Naive thymus-derived CD4-positive, alpha-beta T cell (primary cell): ENCODE measurements around the gene TUBGCP3. TPM values are rescaled to one million over a fixed set of nuclear protein-coding genes. Genes with fewer than 3 reads are reported as not detected.
"Not testable (repeated sequence)": the region's sequence is repeated elsewhere in the genome, so short reads cannot be mapped to it uniquely, and the experiment has no call there.

Experiments used
- ATAC-seq: fragments of 150-1000 bp; cut with Tn5 transposase; 2 replicates; pipeline ENCODE4 v1.10.0; 2021; ENCODE audit warnings: mild to moderate bottlenecking, moderate library complexity
- CTCF ChIA-PET: fragments of 350-600 bp; sonication (Branson Sonifier 250); formaldehyde crosslinking; loops from one replicate; lab custom pipeline; 2021; ENCODE audit warnings: antibody characterized with exemption; lab: Charles Lee
- POLR2A ChIA-PET: fragments of 350-600 bp; sonication (Branson Sonifier 250); formaldehyde crosslinking; loops from one replicate; lab custom pipeline; 2021; ENCODE audit warnings: antibody characterized with exemption, inconsistent platforms; lab: Charles Lee
- DNase-seq, 9 donors: peaks; one replicate each; pipeline versions ENCODE4 v3.0.0 to v3.0.0-alpha.2; 2020 to 2022; ENCODE audit warnings: mixed read lengths in 1 of 9
- H3K27ac ChIP-seq: one replicate; pipeline ENCODE4 v1.7.0; 2013; ENCODE audit warnings: mild to moderate bottlenecking, low read depth, low read length, moderate library complexity
- H3K27me3 ChIP-seq, 2 donors: one replicate each; pipeline ENCODE4 v1.7.0; 2013; ENCODE audit warnings: low read length in 2 of 2, mild to moderate bottlenecking in 2 of 2, moderate library complexity in 2 of 2; ENCODE audit not compliant: control insufficient read depth in 2 of 2, insufficient read depth in 2 of 2
- H3K36me3 ChIP-seq, 3 experiments: 1 replicate in 2 of 3; 2 replicates in 1 of 3; pipeline ENCODE4 v1.7.0; 2013; ENCODE audit warnings: low read length in 3 of 3, mild to moderate bottlenecking in 3 of 3, moderate library complexity in 1 of 3; ENCODE audit not compliant: insufficient read depth in 3 of 3, control insufficient read depth in 2 of 3
- H3K4me1 ChIP-seq, 2 donors: one replicate each; pipeline ENCODE4 v1.7.0; 2013; ENCODE audit warnings: low read length in 2 of 2, mild to moderate bottlenecking in 2 of 2, moderate library complexity in 1 of 2; ENCODE audit not compliant: control insufficient read depth in 2 of 2, insufficient read depth in 2 of 2
- H3K4me3 ChIP-seq: 2 replicates; pipeline ENCODE4 v1.7.0; 2013; ENCODE audit warnings: mild to moderate bottlenecking, low read length
- H3K9me3 ChIP-seq, 3 experiments: 1 replicate in 2 of 3; 2 replicates in 1 of 3; pipeline ENCODE4 v1.7.0; 2013; ENCODE audit warnings: low read length in 3 of 3; ENCODE audit not compliant: control insufficient read depth in 2 of 3
- H3K27ac Mint-ChIP-seq, 9 donors: one replicate each; pipeline ENCODE4 v1.8.0; 2020 to 2022; ENCODE audit warnings: mixed read lengths in 9 of 9, mild to moderate bottlenecking in 8 of 9, moderate library complexity in 5 of 9, inconsistent platforms in 2 of 9
- H3K27me3 Mint-ChIP-seq, 5 donors: one replicate each; pipeline ENCODE4 v1.8.0; 2021 to 2022; ENCODE audit warnings: mixed read lengths in 5 of 5, mild to moderate bottlenecking in 1 of 5
- H3K36me3 Mint-ChIP-seq, 5 donors: one replicate each; pipeline ENCODE4 v1.8.0; 2020 to 2022; ENCODE audit warnings: mixed read lengths in 5 of 5, mild to moderate bottlenecking in 3 of 5, inconsistent platforms in 1 of 5
- H3K4me1 Mint-ChIP-seq, 7 donors: one replicate each; pipeline ENCODE4 v1.8.0; 2020 to 2022; ENCODE audit warnings: mixed read lengths in 7 of 7, mild to moderate bottlenecking in 3 of 7, inconsistent platforms in 1 of 7
- H3K4me3 Mint-ChIP-seq, 10 donors: one replicate each; pipeline ENCODE4 v1.8.0; 2020 to 2022; ENCODE audit warnings: mild to moderate bottlenecking in 10 of 10, mixed read lengths in 10 of 10, moderate library complexity in 6 of 10, inconsistent platforms in 2 of 10
- H3K9me3 Mint-ChIP-seq, 11 donors: one replicate each; pipeline ENCODE4 v1.8.0; 2020 to 2022; ENCODE audit warnings: mixed read lengths in 11 of 11, mild to moderate bottlenecking in 4 of 11, inconsistent platforms in 1 of 11, moderate library complexity in 1 of 11
- intact Hi-C, 2 donors: fragments of 100-400 bp; cut with micrococcal nuclease; formaldehyde crosslinking; loops; one replicate each; pipeline ENCODE4 v1.15.1; 2023
- polyA plus RNA-seq, 2 donors: library from polyadenylated mRNA; unstranded; fragments of 300-500 nt; fragmentation: Illumina TruSeq; gene quantifications; one replicate each; pipeline ENCODE4 v1.2.3, GENCODE V29; 2021
- total RNA-seq, 6 experiments: library from RNA in 5 of 6; stranded (reverse) in 5 of 6; gene quantifications; 1 replicate in 5 of 6; 2 replicates in 1 of 6; pipeline ENCODE4 v1.2.3 and lab custom pipeline; 2021 to 2026

The TUBGCP3 gene
- total and polyA plus RNA-seq, 7 experiments from 2014 or later, result 15.4 to 56.7 (median 43.5) TPM

- CTCF ChIA-PET, ATAC-seq, H3K27ac ChIP-seq, H3K4me3 ChIP-seq, H3K27me3 ChIP-seq, H3K4me1 Mint-ChIP-seq, DNase-seq, intact Hi-C loops, H3K4me1 ChIP-seq, H3K9me3 ChIP-seq, H3K27me3 Mint-ChIP-seq, POLR2A ChIA-PET, H3K27ac Mint-ChIP-seq, H3K4me3 Mint-ChIP-seq: not testable (repeated sequence)
- peaks cover 0 to 22% (median 0%) of the 10 kb centered on the region in 3 experiments for H3K36me3 ChIP-seq
- H3K36me3 Mint-ChIP-seq, result peaks cover 5 to 57% (median 48%) of the 10 kb centered on the region in 5 donors
- H3K9me3 Mint-ChIP-seq, result peaks cover 0 to 36% (median 9%) of the 10 kb centered on the region in 11 donors
These were observed 102.1 kb downstream of the TUBGCP3 start for GRCh38 chr13:112485814-112486213.

- Histone ChIP-seq H3K4me1 (no peaks in the 10 kb centered on the region), H3K27me3 (no peaks in the 10 kb centered on the region), H3K36me3 (peaks cover 0 to 14% (median 0%) of the 10 kb centered on the region in 3 experiments), H3K9me3 (no peaks in the 10 kb centered on the region), H3K4me3 (no peak overlapping the region), H3K27ac (no peak overlapping the region)
- no peak overlapping the region for H3K4me3 Mint-ChIP-seq
- peaks cover 0 to 37% (median 10%) of the 10 kb centered on the region in 11 donors for H3K9me3 Mint-ChIP-seq
- H3K27me3 Mint-ChIP-seq, result no peaks in the 10 kb centered on the region
- no peak overlapping the region for H3K27ac Mint-ChIP-seq
- peaks cover 0 to 2% (median 0%) of the 10 kb centered on the region in 7 donors for H3K4me1 Mint-ChIP-seq
- ChIA-PET POLR2A (no interaction called here), CTCF (no interaction called here)
- intact Hi-C loops, result no loop called here
- DNase-seq (no peak), ATAC-seq (no peak)
- H3K36me3 Mint-ChIP-seq, result peaks cover 0 to 47% (median 40%) of the 10 kb centered on the region in 5 donors
These were observed 104.7 kb downstream of the TUBGCP3 start for GRCh38 chr13:112483299-112483698.

DNA sequence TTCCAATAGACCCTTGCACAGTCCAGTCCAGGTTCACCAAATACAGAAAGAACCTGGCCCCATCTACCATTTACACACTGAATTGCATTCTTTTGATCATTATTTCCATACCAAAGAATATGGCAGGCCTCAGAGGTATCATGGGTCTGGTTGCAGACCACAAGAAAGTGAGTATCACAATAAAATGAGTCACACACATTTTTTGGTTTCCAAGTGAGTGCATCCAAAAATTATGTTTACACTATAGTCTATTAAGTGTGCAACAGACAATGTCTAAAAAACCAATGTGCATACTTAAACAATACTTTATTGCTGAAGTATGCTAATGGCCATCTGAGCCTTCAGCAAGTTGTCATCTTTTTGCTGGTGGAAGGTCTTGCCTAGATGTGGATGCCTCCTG lies 106.5 kb downstream of the TUBGCP3 start:
- Histone ChIP-seq H3K27ac (no peak overlapping the region), H3K4me3 (no peak overlapping the region), H3K36me3 (peaks cover 0 to 5% (median 0%) of the 10 kb centered on the region in 3 experiments), H3K9me3 (no peaks in the 10 kb centered on the region), H3K27me3 (no peaks in the 10 kb centered on the region), H3K4me1 (no peaks in the 10 kb centered on the region)
- CTCF ChIA-PET, result no interaction called here
- intact Hi-C loops, result no loop called here
- Mint-ChIP-seq H3K9me3 (peaks cover 0 to 37% (median 10%) of the 10 kb centered on the region in 11 donors), H3K27ac (no peak overlapping the region), H3K4me3 (no peak overlapping the region), H3K4me1 (peaks cover 0 to 2% (median 0%) of the 10 kb centered on the region in 7 donors), H3K27me3 (peaks cover 0 to 3% (median 0%) of the 10 kb centered on the region in 5 donors), H3K36me3 (peaks cover 0 to 34% (median 24%) of the 10 kb centered on the region in 5 donors)
- ATAC-seq, result no peak
- POLR2A ChIA-PET, result no interaction called here
- no peak for DNase-seq

DNA sequence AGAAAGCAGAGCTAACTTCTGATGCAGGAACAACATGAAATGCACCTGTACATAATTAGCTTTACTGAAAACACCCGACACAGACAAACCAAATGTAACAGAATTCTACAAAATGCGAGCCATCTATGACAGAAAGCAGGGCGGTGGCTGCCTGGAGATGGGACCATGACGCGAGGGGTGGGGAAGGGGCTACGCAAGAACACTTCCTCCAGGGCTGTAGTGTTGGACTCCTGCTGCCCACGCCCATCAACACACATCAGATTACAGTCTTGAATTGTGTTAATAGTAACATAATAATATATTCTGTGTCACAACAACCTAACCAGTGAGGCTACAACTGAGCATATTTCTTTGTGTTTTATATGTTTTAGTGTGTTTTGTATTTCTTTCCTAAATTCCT lies 108.6 kb downstream of the TUBGCP3 start:
- H3K27ac Mint-ChIP-seq, result no peak overlapping the region
- DNase-seq (no peak), ATAC-seq (no peak)
- no peaks in the 10 kb centered on the region for H3K4me1 Mint-ChIP-seq
- Histone ChIP-seq H3K4me1 (no peaks in the 10 kb centered on the region), H3K27me3 (no peaks in the 10 kb centered on the region), H3K27ac (no peak overlapping the region), H3K36me3 (no peaks in the 10 kb centered on the region), H3K4me3 (no peak overlapping the region), H3K9me3 (no peaks in the 10 kb centered on the region)
- CTCF ChIA-PET, result no interaction called here
- POLR2A ChIA-PET, result no interaction called here
- H3K36me3 Mint-ChIP-seq, result peaks cover 0 to 18% (median 8%) of the 10 kb centered on the region in 5 donors
- H3K4me3 Mint-ChIP-seq, result no peak overlapping the region
- H3K27me3 Mint-ChIP-seq, result peaks cover 0 to 3% (median 0%) of the 10 kb centered on the region in 5 donors
- peaks cover 0 to 31% (median 9%) of the 10 kb centered on the region in 11 donors for H3K9me3 Mint-ChIP-seq
- intact Hi-C loops, result no loop called here

- no peaks in the 10 kb centered on the region for H3K27me3 ChIP-seq
- H3K4me1 ChIP-seq, result no peaks in the 10 kb centered on the region
- H3K27ac Mint-ChIP-seq, result no peak overlapping the region
- no peaks in the 10 kb centered on the region for H3K9me3 ChIP-seq
- peaks cover 0 to 19% (median 4%) of the 10 kb centered on the region in 5 donors for H3K36me3 Mint-ChIP-seq
- ChIA-PET CTCF (no interaction called here), POLR2A (no interaction called here)
- no peaks in the 10 kb centered on the region for H3K36me3 ChIP-seq
- ATAC-seq, result no peak
- H3K27me3 Mint-ChIP-seq, result peaks cover 0 to 3% (median 0%) of the 10 kb centered on the region in 5 donors
- no peak overlapping the region for H3K4me3 ChIP-seq
- H3K4me3 Mint-ChIP-seq, result no peak overlapping the region
- H3K4me1 Mint-ChIP-seq, result no peaks in the 10 kb centered on the region
- H3K27ac ChIP-seq, result no peak overlapping the region
- intact Hi-C loops, result no loop called here
- no peak for DNase-seq
- peaks cover 0 to 22% (median 9%) of the 10 kb centered on the region in 11 donors for H3K9me3 Mint-ChIP-seq
These were observed 110.8 kb downstream of the TUBGCP3 start for GRCh38 chr13:112477070-112477619.

DNA sequence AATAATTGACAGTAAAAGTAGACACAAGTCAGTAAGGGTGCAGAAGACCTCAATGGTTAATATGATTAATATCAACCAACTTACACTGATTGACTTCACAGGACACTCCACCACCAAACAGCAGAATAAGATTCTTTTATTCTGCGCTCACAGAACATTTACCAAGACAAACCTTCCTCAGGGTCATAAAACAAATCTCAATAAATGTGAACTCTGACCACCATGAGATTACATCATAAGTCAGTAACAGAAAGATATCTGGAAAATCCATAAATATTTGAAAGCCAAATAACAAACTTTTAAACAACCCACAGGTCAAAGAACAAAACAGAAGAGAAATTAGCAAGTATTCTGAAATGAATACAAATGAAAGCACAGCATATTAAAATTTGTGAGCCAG lies 112.1 kb downstream of the TUBGCP3 start:
- intact Hi-C loops, result no loop called here
- Histone ChIP-seq H3K4me3 (no peak overlapping the region), H3K9me3 (no peaks in the 10 kb centered on the region), H3K27ac (no peak overlapping the region), H3K36me3 (no peaks in the 10 kb centered on the region), H3K27me3 (no peaks in the 10 kb centered on the region), H3K4me1 (no peaks in the 10 kb centered on the region)
- ATAC-seq, result no peak
- no peak for DNase-seq
- H3K4me1 Mint-ChIP-seq, result no peaks in the 10 kb centered on the region
- H3K9me3 Mint-ChIP-seq, result peaks cover 0 to 21% (median 10%) of the 10 kb centered on the region in 11 donors
- H3K36me3 Mint-ChIP-seq, result peaks cover 0 to 25% (median 11%) of the 10 kb centered on the region in 5 donors
- no peak overlapping the region for H3K27ac Mint-ChIP-seq
- ChIA-PET CTCF (no interaction called here), POLR2A (no interaction called here)
- H3K27me3 Mint-ChIP-seq, result peaks cover 0 to 3% (median 0%) of the 10 kb centered on the region in 5 donors
- no peak overlapping the region for H3K4me3 Mint-ChIP-seq

- Histone ChIP-seq H3K27ac (no peak overlapping the region), H3K27me3 (no peaks in the 10 kb centered on the region), H3K36me3 (no peaks in the 10 kb centered on the region), H3K4me3 (no peak overlapping the region), H3K4me1 (no peaks in the 10 kb centered on the region), H3K9me3 (no peaks in the 10 kb centered on the region)
- Mint-ChIP-seq H3K36me3 (peaks cover 0 to 26% (median 11%) of the 10 kb centered on the region in 5 donors), H3K27me3 (peaks cover 0 to 3% (median 0%) of the 10 kb centered on the region in 5 donors), H3K27ac (no peak overlapping the region), H3K9me3 (peaks cover 0 to 25% (median 9%) of the 10 kb centered on the region in 11 donors), H3K4me1 (no peaks in the 10 kb centered on the region), H3K4me3 (no peak overlapping the region)
- POLR2A ChIA-PET, result no interaction called here
- CTCF ChIA-PET, result no interaction called here
- DNase-seq (no peak), ATAC-seq (no peak)
- intact Hi-C loops, result no loop called here
These were observed 113.1 kb downstream of the TUBGCP3 start for GRCh38 chr13:112474869-112475268.
